ENCODE data around the gene RPTOR. TPM values are rescaled to one million over a fixed set of nuclear protein-coding genes. Genes with fewer than 3 reads are reported as not detected.

The RPTOR gene
- polyA plus RNA-seq, 1 donor from 2014 or later: 8.0 TPM

DNA sequence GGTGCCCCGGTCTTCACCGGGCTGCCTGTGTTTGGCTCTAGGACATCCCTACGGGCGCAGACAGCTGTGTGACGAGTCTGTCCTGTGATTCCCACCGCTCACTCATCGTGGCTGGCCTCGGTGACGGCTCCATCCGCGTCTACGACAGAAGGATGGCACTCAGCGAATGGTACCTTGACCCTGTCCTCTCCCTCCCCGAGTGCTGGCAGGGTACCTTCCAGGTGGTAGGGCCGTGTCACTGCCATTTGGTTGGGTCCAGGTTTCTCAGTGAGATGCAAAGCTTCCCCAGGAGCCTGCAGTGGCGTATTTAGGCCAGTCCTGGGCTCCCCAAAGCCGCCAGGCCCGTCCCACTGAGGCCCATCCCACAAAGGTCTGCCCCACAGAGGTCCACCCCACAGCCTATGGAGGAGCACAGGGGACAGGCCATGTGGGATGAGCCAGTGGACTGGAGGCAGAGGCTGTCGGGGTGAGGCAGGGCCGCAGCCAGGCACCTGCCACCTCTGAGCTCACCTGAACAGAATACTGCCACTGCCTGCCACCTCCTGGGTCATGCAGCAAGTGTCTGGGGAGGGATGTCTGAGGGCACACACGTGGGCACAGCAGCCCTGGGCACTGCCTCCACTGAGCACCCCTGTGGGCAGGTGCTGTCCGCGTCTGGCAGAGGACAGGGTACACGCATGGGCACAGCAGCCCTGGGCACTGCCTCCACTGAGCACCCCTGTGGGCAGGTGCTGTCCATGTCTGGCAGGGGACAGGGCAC is 415.6 kb downstream of the RPTOR start:
- H3K9ac ChIP-seq (ENCODE audit: low read length): no peak overlapping the region
- H3K4me2 ChIP-seq (ENCODE audit: low read length): no peak overlapping the region
- H3K27ac ChIP-seq (ENCODE audit: low read length): no peak overlapping the region

More for the DNA sequence above, 415.6 kb downstream of the RPTOR start:
- Histone ChIP-seq H3K9me2 (ENCODE audit: insufficient read depth, low read length) (no peaks in the 10 kb centered on the region), H3K4me3 (ENCODE audit: low read length) (no peak overlapping the region), H3F3A (ENCODE audit: insufficient read depth, low read length, poor library complexity, severe bottlenecking) (no peaks in the 10 kb centered on the region), H3K79me2 (replicated peaks; ENCODE audit: insufficient read depth, low read length) (no peaks in the 10 kb centered on the region), H3K9me3 (ENCODE audit: low read length) (no peaks in the 10 kb centered on the region), H2AFZ (ENCODE audit: low read depth, low read length) (no peak overlapping the region), H3K27me3 (ENCODE audit: insufficient read depth, low read depth, low read length) (no peaks in the 10 kb centered on the region), H4K20me1 (ENCODE audit: insufficient read depth) (no peaks in the 10 kb centered on the region), H3K36me3 (ENCODE audit: insufficient read depth, low read length) (peaks cover under 1% of the 10 kb centered on the region)
- TF ChIP-seq TAF1 (IDR thresholded peaks at IDR 0.05; ENCODE audit: low read depth): no peak
- TF ChIP-seq MXI1 (conservative IDR thresholded peaks at IDR 0.05; ENCODE audit: poor library complexity, severe bottlenecking): no peak
- TF ChIP-seq RAD21 (conservative IDR thresholded peaks at IDR 0.05): no peak
- no peak for TF ChIP-seq REST (IDR thresholded peaks at IDR 0.05; ENCODE audit: borderline replicate concordance)
- no peak for TF ChIP-seq SMC3 (conservative IDR thresholded peaks at IDR 0.05; ENCODE audit: poor library complexity)
- no peak for TF ChIP-seq EP300 (conservative IDR thresholded peaks at IDR 0.05; ENCODE audit: poor library complexity, severe bottlenecking)
- TF ChIP-seq CTCF (IDR thresholded peaks at IDR 0.05; ENCODE audit: poor library complexity, severe bottlenecking): no peak
- TF ChIP-seq EZH2 (IDR thresholded peaks at IDR 0.05; ENCODE audit: borderline replicate concordance, insufficient read depth, low read length, poor library complexity, severe bottlenecking): no peak
- no peak for TF ChIP-seq POLR2AphosphoS5 (IDR thresholded peaks at IDR 0.05)
